GM23248 (cell line): ENCODE results near the gene PIEZO1. TPM values are rescaled to one million over a fixed set of nuclear protein-coding genes. Genes with fewer than 3 reads are reported as not detected.

Experiments used
- DNase-seq: peaks from one replicate; pipeline ENCODE4 v3.0.0-alpha.2; 2015
- H2AFZ ChIP-seq: fragments of 200-600 bp; sonication (generic); 2 replicates; pipeline ENCODE4 v1.6.1; 2016; ENCODE audit warnings: antibody characterized with exemption
- H3F3A ChIP-seq: fragments of 200-600 bp; sonication (generic); 2 replicates; pipeline ENCODE4 v1.6.1; 2016; ENCODE audit warnings: mild to moderate bottlenecking, antibody characterized with exemption, mixed run types; ENCODE audit not compliant: insufficient read depth
- H3K27ac ChIP-seq: fragments of 200-600 bp; sonication (generic); 2 replicates; pipeline ENCODE4 v1.5.1; 2016; ENCODE audit warnings: mild to moderate bottlenecking
- H3K27me3 ChIP-seq: fragments of 200-600 bp; sonication (generic); replicated peaks from 2 replicates; pipeline ENCODE4 v1.6.1; 2016; ENCODE audit warnings: mild to moderate bottlenecking; ENCODE audit not compliant: insufficient read depth
- H3K36me3 ChIP-seq: fragments of 200-600 bp; sonication (generic); 2 replicates; pipeline ENCODE4 v1.6.1; 2016; ENCODE audit warnings: low read depth, mild to moderate bottlenecking
- H3K4me1 ChIP-seq: fragments of 200-600 bp; sonication (generic); 2 replicates; pipeline ENCODE4 v1.6.1; 2016; ENCODE audit warnings: mild to moderate bottlenecking; ENCODE audit not compliant: insufficient read depth
- H3K4me2 ChIP-seq: fragments of 200-600 bp; sonication (generic); one replicate; pipeline ENCODE4 v1.6.1; 2016; ENCODE audit warnings: mild to moderate bottlenecking; ENCODE audit not compliant: unreplicated experiment
- H3K4me3 ChIP-seq: fragments of 200-600 bp; sonication (generic); 2 replicates; pipeline ENCODE4 v1.5.1; 2016; ENCODE audit warnings: mild to moderate bottlenecking
- H3K79me2 ChIP-seq: fragments of 200-600 bp; sonication (generic); 2 replicates; pipeline ENCODE4 v1.6.1; 2016; ENCODE audit warnings: mild to moderate bottlenecking; ENCODE audit not compliant: insufficient read depth
- H3K9ac ChIP-seq: fragments of 200-600 bp; sonication (generic); 2 replicates; pipeline ENCODE4 v1.6.1; 2016; ENCODE audit warnings: mild to moderate bottlenecking
- H3K9me2 ChIP-seq: fragments of 200-600 bp; sonication (generic); 2 replicates; pipeline ENCODE4 v1.6.1; 2016; ENCODE audit warnings: mixed run types, mild to moderate bottlenecking, moderate library complexity; ENCODE audit not compliant: insufficient read depth
- H3K9me3 ChIP-seq: fragments of 200-600 bp; sonication (generic); one replicate; pipeline ENCODE4 v1.6.1; 2017; ENCODE audit warnings: low read depth
- H4K20me1 ChIP-seq: fragments of 200-600 bp; sonication (generic); 2 replicates; pipeline ENCODE4 v1.6.0; 2016; ENCODE audit not compliant: insufficient read depth
- EZH2 ChIP-seq: fragments of 200-600 bp; sonication (generic); IDR thresholded peaks from 2 replicates; pipeline ENCODE4 v1.6.1; 2018; ENCODE audit warnings: antibody characterized with exemption, mild to moderate bottlenecking; ENCODE audit not compliant: insufficient read depth, poor library complexity, severe bottlenecking
- EZH2phosphoT487 ChIP-seq: fragments of 200-600 bp; sonication (generic); IDR thresholded peaks from 2 replicates; pipeline ENCODE4 v1.6.1; 2018; ENCODE audit warnings: antibody characterized with exemption, moderate library complexity, mild to moderate bottlenecking, low read depth; ENCODE audit not compliant: insufficient read depth
- WGBS, 2 experiments: methylation state at CpG; one replicate each; pipeline ENCODE4 v1.1.6; 2015 to 2017; ENCODE audit warnings: low lambda C conversion rate in 2 of 2, low coverage in 1 of 2; ENCODE audit errors: missing lambda C conversion rate in 2 of 2; 5-methylcytosine and 5-hydroxymethylcytosine counted together
- in situ Hi-C: fragments of 300-500 bp; cut with MboI; formaldehyde crosslinking; loops from 2 replicates; pipeline ENCODE4 v1.15.0; 2020
- polyA plus RNA-seq: library from polyadenylated mRNA; unstranded; fragments of >200 nt; fragmentation: Nextera tagmentation; extraction: Ambion mirVana; gene quantifications from 2 replicates; pipeline ENCODE4 v1.2.1, GENCODE V29; 2016
- total RNA-seq: library from RNA; depleted of rRNA; stranded (reverse); fragments of >200 nt; shearing (Covaris generic); gene quantifications from 2 replicates; pipeline ENCODE4 v1.2.3, GENCODE V29; 2014

Gene PIEZO1
- total and polyA plus RNA-seq, 2 experiments from 2014 or later: 95.3 to 223 TPM

DNA sequence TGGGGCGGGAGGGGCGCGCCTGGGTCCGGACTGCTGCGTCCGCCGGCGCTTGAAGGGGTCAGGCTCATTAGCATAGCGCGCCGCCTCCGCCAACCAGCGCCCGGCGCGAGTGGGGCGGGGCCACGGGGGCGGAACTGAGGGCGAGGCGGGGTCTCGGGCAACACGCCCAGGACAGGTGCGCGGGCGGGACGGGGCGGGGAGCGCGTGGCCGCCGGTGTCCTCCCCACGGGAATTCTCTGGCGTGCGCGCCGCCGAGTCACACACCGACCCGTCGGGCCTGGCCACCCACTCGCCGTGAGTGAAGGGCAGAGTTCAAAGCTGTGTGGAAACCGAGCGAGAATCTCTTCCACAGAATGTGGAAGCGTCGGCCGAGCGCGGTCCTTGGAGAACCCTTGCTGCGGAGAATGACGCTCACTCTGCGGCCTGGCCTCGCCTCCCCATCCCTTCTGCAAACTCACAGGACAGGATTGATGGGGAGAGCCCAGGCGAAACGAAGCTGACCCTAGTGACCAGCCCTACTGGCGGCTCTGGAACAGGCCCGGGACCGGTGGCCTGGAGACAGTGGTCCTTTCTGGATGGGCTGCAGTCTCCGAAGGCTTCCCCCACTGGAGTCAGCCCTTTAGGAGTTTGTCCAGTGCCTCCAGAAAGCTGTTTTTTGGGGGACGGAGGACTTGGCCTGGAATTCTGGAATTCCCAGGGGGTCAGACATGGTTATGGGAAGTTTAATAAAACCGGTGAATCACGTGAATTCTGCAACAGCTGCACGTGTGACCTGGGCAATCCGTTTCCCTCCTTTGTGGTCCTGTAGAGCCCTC is 98.4 kb downstream of the PIEZO1 start, which contains the start of gene SNAI3:
TSS of gene SNAI3 (minus strand) at position 69 of the 815 bp plus-strand sequence. CDS start 101 bp downstream, outside the sequence.
- H3K27me3 ChIP-seq: peaks cover 18% of the 10 kb centered on the region
- H3K4me2 ChIP-seq: peak within 1 kb of the TSS; percentile 49
- in situ Hi-C loops: no loop called here
- H3K27ac ChIP-seq: no peak within 1 kb of the TSS
- no peaks in the 10 kb centered on the region for H4K20me1 ChIP-seq
- peak within 1 kb of the TSS; percentile 42 for H2AFZ ChIP-seq
- H3F3A ChIP-seq: no peaks in the 10 kb centered on the region
- H3K9me2 ChIP-seq: no peaks in the 10 kb centered on the region
- WGBS, 2 experiments: 10 to 14% methylated on average over 29 to 40 of the region's 65 CpGs
- H3K9me3 ChIP-seq: no peaks in the 10 kb centered on the region
- H3K4me3 ChIP-seq: peak within 1 kb of the TSS; percentile 59
- no peak within 1 kb of the TSS for H3K9ac ChIP-seq
- H3K36me3 ChIP-seq: no peaks in the 10 kb centered on the region
- no peak for TF ChIP-seq EZH2phosphoT487
- TF ChIP-seq EZH2: no peak
- no peaks in the 10 kb centered on the region for H3K79me2 ChIP-seq
- no peaks in the 10 kb centered on the region for H3K4me1 ChIP-seq
- DNase-seq: peak; percentile 58

DNA sequence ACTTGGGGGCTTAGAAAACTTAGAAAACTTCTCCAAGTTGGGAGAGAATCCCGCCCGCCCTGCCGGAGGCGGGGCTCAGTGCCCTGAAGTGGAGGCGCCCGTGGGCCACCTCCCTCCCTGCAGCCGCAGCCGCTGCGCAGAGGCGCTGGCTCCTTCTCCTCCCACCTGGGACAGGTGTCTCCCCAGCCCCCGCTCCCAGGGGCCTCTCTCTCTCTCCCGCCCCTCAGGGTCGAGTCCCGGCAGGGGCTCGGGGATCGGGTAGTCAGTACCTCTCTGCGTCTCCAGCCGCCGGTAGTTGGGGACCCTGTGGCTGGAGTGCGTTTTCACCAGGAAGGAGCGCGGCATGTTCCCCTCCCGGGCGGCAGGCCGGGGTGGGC is 99.0 kb downstream of the PIEZO1 start:
- in situ Hi-C loops: no loop called here
- H3K9me2 ChIP-seq: no peaks in the 10 kb centered on the region
- no peaks in the 10 kb centered on the region for H3F3A ChIP-seq
- H3K79me2 ChIP-seq: no peaks in the 10 kb centered on the region
- peak overlapping the region; percentile 59 for H3K4me3 ChIP-seq
- H3K27ac ChIP-seq: no peak overlapping the region
- no peaks in the 10 kb centered on the region for H4K20me1 ChIP-seq
- TF ChIP-seq EZH2phosphoT487 (no peak), EZH2 (no peak)
- no peak overlapping the region for H3K9ac ChIP-seq
- H3K4me2 ChIP-seq: peak overlapping the region; percentile 49
- H3K4me1 ChIP-seq: no peaks in the 10 kb centered on the region
- peak; percentile 37 for DNase-seq
- H3K27me3 ChIP-seq: peaks cover 18% of the 10 kb centered on the region
- H3K9me3 ChIP-seq: no peaks in the 10 kb centered on the region
- H2AFZ ChIP-seq: peak overlapping the region; percentile 42
- H3K36me3 ChIP-seq: no peaks in the 10 kb centered on the region
- WGBS, 2 experiments: 2% methylated on average over 12 to 22 of the region's 25 CpGs

DNA sequence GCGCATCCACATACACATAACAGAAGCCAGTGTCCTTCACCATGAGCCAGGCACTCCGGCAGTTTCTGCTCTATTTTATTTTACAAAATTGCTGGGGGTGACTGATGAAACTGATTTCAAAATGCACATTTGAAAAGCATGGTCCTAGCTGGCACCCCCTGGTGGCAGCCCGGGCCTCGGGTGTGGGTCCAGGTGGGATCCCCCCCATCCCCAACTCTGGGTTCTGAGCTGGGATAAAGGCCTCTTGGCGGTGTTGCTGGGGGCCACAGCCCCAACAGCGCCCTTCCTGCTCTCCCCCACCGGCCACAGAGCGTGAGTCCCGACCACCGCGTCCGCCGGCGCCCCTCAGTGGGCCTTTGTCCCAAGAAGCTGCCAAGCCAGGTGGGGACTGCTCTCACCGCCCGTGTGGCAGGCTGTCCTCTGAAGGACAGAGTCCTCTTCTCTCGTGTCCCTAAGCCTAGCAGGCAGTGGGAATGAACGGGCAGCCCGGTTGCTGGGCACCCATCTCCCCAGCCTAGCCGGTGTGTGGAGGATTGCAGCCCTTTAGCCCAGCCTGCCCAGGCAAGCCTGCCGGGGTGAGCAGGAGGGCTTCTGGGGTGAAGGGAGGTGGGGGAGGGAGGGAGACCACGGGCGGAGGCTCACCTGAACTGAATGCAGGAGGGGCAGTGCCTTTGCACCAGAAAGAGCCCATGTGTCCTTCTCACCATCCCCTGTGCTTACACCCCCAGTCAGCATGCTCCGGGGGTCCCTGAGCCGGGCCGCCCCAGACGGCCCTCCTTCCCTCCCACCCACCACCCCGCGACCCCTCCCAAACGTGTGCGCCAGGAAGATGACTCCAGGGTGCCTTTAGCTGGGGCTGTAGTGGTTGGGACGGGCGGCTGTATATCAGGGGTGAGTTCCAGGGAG is 99.6 kb downstream of the PIEZO1 start:
- no peak for TF ChIP-seq EZH2phosphoT487
- TF ChIP-seq EZH2: no peak
- Histone ChIP-seq H3K36me3 (no peaks in the 10 kb centered on the region), H3K9me2 (no peaks in the 10 kb centered on the region), H3K9ac (no peak overlapping the region), H3K27ac (no peak overlapping the region), H2AFZ (peak overlapping the region; percentile 42), H3K9me3 (no peaks in the 10 kb centered on the region), H3K4me2 (peak overlapping the region; percentile 49), H3K79me2 (no peaks in the 10 kb centered on the region), H3F3A (no peaks in the 10 kb centered on the region), H4K20me1 (no peaks in the 10 kb centered on the region), H3K27me3 (peaks cover 18% of the 10 kb centered on the region), H3K4me3 (peak overlapping the region; percentile 59), H3K4me1 (no peaks in the 10 kb centered on the region)
- WGBS, 2 experiments: 3 to 6% methylated on average over 30 to 33 of the region's 33 CpGs
- peak; percentile 86 for DNase-seq
- in situ Hi-C loops: no loop called here

DNA sequence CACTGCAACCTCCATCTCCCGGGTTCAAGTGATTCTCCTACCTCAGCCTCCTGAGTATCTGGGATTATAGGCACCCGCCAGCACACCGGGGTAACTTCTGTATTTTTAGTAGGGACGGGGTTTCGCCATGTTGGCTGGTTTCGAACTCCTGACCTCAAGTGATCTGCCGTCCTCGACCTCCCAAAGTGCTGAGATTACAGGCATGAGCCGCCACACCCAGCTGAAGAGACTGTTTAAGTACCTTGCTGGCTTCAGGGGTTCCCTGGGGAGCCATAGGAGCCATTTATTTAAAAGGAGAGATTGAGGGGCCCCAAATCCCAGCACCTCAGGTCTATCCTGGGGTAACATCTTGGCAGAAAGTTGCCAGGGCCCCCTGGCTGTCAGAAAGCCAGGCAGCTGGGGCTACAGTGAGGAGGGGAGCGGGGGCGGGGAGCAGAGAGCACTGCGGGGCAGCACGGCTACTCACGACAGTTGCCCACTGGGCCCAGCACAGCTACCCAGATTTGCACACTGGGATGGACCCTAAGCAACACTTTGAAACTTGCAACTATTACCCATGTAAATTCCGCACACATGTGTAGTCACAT is 100.4 kb downstream of the PIEZO1 start:
- H3K9ac ChIP-seq: no peak overlapping the region
- H3K4me3 ChIP-seq: no peak overlapping the region
- H3K9me2 ChIP-seq: no peaks in the 10 kb centered on the region
- TF ChIP-seq EZH2: no peak
- WGBS, 2 experiments: 56% methylated on average over 15 of the region's 15 CpGs
- H2AFZ ChIP-seq: no peak overlapping the region
- DNase-seq: no peak
- no peaks in the 10 kb centered on the region for H3F3A ChIP-seq
- H3K27ac ChIP-seq: no peak overlapping the region
- H3K79me2 ChIP-seq: no peaks in the 10 kb centered on the region
- no peaks in the 10 kb centered on the region for H3K36me3 ChIP-seq
- peak overlapping the region; percentile 8 for H3K4me2 ChIP-seq
- no peaks in the 10 kb centered on the region for H4K20me1 ChIP-seq
- H3K9me3 ChIP-seq: no peaks in the 10 kb centered on the region
- no peaks in the 10 kb centered on the region for H3K4me1 ChIP-seq
- peaks cover 18% of the 10 kb centered on the region for H3K27me3 ChIP-seq
- in situ Hi-C loops: no loop called here
